ENCODE measurements around the gene DIP2C.

- no peak for TF ChIP-seq POLR2A (IDR thresholded peaks at IDR 0.05; ENCODE audit: low read depth, low read length)
- no peak for TF ChIP-seq TAF1 (IDR thresholded peaks at IDR 0.05; ENCODE audit: borderline replicate concordance, low read depth, low read length)
- TF ChIP-seq POLR2AphosphoS5 (IDR thresholded peaks at IDR 0.05; ENCODE audit: low read depth, low read length) = no peak
These were observed 125.6 kb downstream of the DIP2C start for GRCh38 chr10:563827-564226.

Data from GM12892 (cell line).